HUES48 (cell line): ENCODE results near the gene SNAPC2.
"Not testable (repeated sequence)": the region's sequence is repeated elsewhere in the genome, so short reads cannot be mapped to it uniquely, and the experiment has no call there.

Source experiments
- H3K27ac ChIP-seq: one replicate; pipeline ENCODE4 v1.7.0; 2013; ENCODE audit warnings: low read depth, low read length, inconsistent platforms
- H3K27me3 ChIP-seq: 2 replicates; pipeline ENCODE4 v1.6.1; 2013; ENCODE audit warnings: mild to moderate bottlenecking, low read length; ENCODE audit not compliant: control insufficient read depth, insufficient read depth
- H3K36me3 ChIP-seq: 2 replicates; pipeline ENCODE4 v1.6.1; 2013; ENCODE audit warnings: low read length; ENCODE audit not compliant: control insufficient read depth, insufficient read depth
- H3K4me1 ChIP-seq: 2 replicates; pipeline ENCODE4 v1.6.1; 2013; ENCODE audit warnings: mild to moderate bottlenecking, low read length; ENCODE audit not compliant: control insufficient read depth, insufficient read depth
- H3K4me3 ChIP-seq: 2 replicates; pipeline ENCODE4 v1.5.1; 2013; ENCODE audit warnings: mild to moderate bottlenecking, low read depth, low read length
- H3K9ac ChIP-seq: 2 replicates; pipeline ENCODE4 v1.6.1; 2013; ENCODE audit warnings: mild to moderate bottlenecking, low read depth, low read length, moderate library complexity
- H3K9me3 ChIP-seq: 2 replicates; pipeline ENCODE4 v1.6.1; 2013; ENCODE audit warnings: low read length; ENCODE audit not compliant: control insufficient read depth, insufficient read depth

Gene SNAPC2

GRCh38 chr19:7917267-7918061 lies 2.7 kb upstream of the SNAPC2 start:
- H3K4me3 ChIP-seq = peak overlapping the region; percentile 62
- H3K9ac ChIP-seq = no peak overlapping the region
- H3K4me1 ChIP-seq = peaks cover 5% of the 10 kb centered on the region; the same call in 1 of the 2 replicates
- H3K9me3 ChIP-seq = no peaks in the 10 kb centered on the region
- H3K36me3 ChIP-seq = peaks cover 9% of the 10 kb centered on the region; the same call in 1 of the 2 replicates
- H3K27me3 ChIP-seq = peaks cover 44% of the 10 kb centered on the region
- no peak overlapping the region for H3K27ac ChIP-seq

- not testable (repeated sequence) for H3K9ac ChIP-seq, H3K9me3 ChIP-seq, H3K27ac ChIP-seq, H3K4me1 ChIP-seq
- H3K27me3 ChIP-seq = peaks cover 44% of the 10 kb centered on the region
- peaks cover 11% of the 10 kb centered on the region; the same call in 1 of the 2 replicates for H3K36me3 ChIP-seq
- H3K4me3 ChIP-seq = peak overlapping the region; percentile 62
Measured at GRCh38 chr19:7918062-7918614, 2.0 kb upstream of the SNAPC2 start.

- H3K9me3 ChIP-seq = no peaks in the 10 kb centered on the region
- H3K27me3 ChIP-seq = peaks cover 44% of the 10 kb centered on the region
- H3K36me3 ChIP-seq = peaks cover 11% of the 10 kb centered on the region; the same call in 1 of the 2 replicates
- H3K4me3 ChIP-seq = no peak overlapping the region
- peaks cover 5% of the 10 kb centered on the region; the same call in 1 of the 2 replicates for H3K4me1 ChIP-seq
- H3K27ac ChIP-seq = no peak overlapping the region
- no peak overlapping the region for H3K9ac ChIP-seq
Measured at GRCh38 chr19:7918615-7919421, 1.3 kb upstream of the SNAPC2 start.

- H3K4me1 ChIP-seq = peaks cover 5% of the 10 kb centered on the region; the same call in 1 of the 2 replicates
- peak overlapping the region; percentile 82 for H3K27ac ChIP-seq
- peaks cover 32% of the 10 kb centered on the region for H3K27me3 ChIP-seq
- H3K9ac ChIP-seq = peak overlapping the region; percentile 19; the same call in 1 of the 2 replicates
- H3K9me3 ChIP-seq = no peaks in the 10 kb centered on the region
- peaks cover 11% of the 10 kb centered on the region; the same call in 1 of the 2 replicates for H3K36me3 ChIP-seq
- H3K4me3 ChIP-seq = peak overlapping the region; percentile 69
Measured at GRCh38 chr19:7920519-7921301, 572 bp downstream of the SNAPC2 start.

GRCh38 chr19:7921302-7921966 lies 1.3 kb downstream of the SNAPC2 start:
- 0 out of 2 replicates have a peak, but pooled peaks cover 8% of the 10 kb centered on the region for H3K4me1 ChIP-seq
- peak overlapping the region; percentile 16 for H3K27ac ChIP-seq
- peaks cover 11% of the 10 kb centered on the region; the same call in 1 of the 2 replicates for H3K36me3 ChIP-seq
- H3K4me3 ChIP-seq = peak overlapping the region; percentile 64
- H3K9me3 ChIP-seq = no peaks in the 10 kb centered on the region
- peaks cover 25% of the 10 kb centered on the region for H3K27me3 ChIP-seq
- no peak overlapping the region for H3K9ac ChIP-seq

GRCh38 chr19:7921967-7922835 lies 2.1 kb downstream of the SNAPC2 start:
- 0 out of 2 replicates have a peak, but pooled peaks cover 8% of the 10 kb centered on the region for H3K4me1 ChIP-seq
- H3K9ac ChIP-seq = no peak overlapping the region
- no peak overlapping the region for H3K4me3 ChIP-seq

GRCh38 chr19:7922836-7923195 lies 2.7 kb downstream of the SNAPC2 start:
- Histone ChIP-seq H3K27ac (no peak overlapping the region), H3K36me3 (peaks cover 11% of the 10 kb centered on the region; the same call in 1 of the 2 replicates), H3K4me1 (0 out of 2 replicates have a peak, but pooled peaks cover 8% of the 10 kb centered on the region), H3K9ac (no peak overlapping the region), H3K27me3 (peaks cover 12% of the 10 kb centered on the region), H3K4me3 (no peak overlapping the region), H3K9me3 (no peaks in the 10 kb centered on the region)

More at GRCh38 chr19:7921967-7922835, 2.1 kb downstream of the SNAPC2 start:
- Histone ChIP-seq H3K27me3 (peaks cover 18% of the 10 kb centered on the region), H3K36me3 (peaks cover 11% of the 10 kb centered on the region; the same call in 1 of the 2 replicates), H3K9me3 (no peaks in the 10 kb centered on the region), H3K27ac (no peak overlapping the region)

GRCh38 chr19:7923295-7924191 lies 3.4 kb downstream of the SNAPC2 start:
- Histone ChIP-seq H3K36me3 (peaks cover 11% of the 10 kb centered on the region; the same call in 1 of the 2 replicates), H3K4me3 (no peak overlapping the region), H3K27ac (no peak overlapping the region), H3K4me1 (0 out of 2 replicates have a peak, but pooled peaks cover 8% of the 10 kb centered on the region), H3K27me3 (peaks cover 5% of the 10 kb centered on the region), H3K9ac (no peak overlapping the region), H3K9me3 (no peaks in the 10 kb centered on the region)
